ENCODE results near the gene C2.
A peak's percentile ranks its signal among the peaks of the same experiment; 100 is the strongest.

The C2 gene

GRCh38 chr6:31968791-31969711 is 41.5 kb downstream of the C2 start:
- Histone ChIP-seq H2AFZ (ENCODE audit: low read depth, low read length) (no peak overlapping the region), H3K36me3 (ENCODE audit: insufficient read depth, low read length) (peaks cover 65% of the 10 kb centered on the region), H3K4me3 (ENCODE audit: low read depth in 1 of 2, low read length in 2 of 2) (no peak overlapping the region), H3K27me3 (ENCODE audit: insufficient read depth, low read length, poor library complexity) (no peaks in the 10 kb centered on the region), H3K4me1 (ENCODE audit: insufficient read depth, low read length) (peaks cover 41% of the 10 kb centered on the region), H3K9ac (ENCODE audit: low read depth, low read length) (no peak overlapping the region), H3K9me3 (ENCODE audit: insufficient read depth, low read length, severe bottlenecking) (no peaks in the 10 kb centered on the region), H4K20me1 (ENCODE audit: insufficient read depth, low read length) (peaks cover 6% of the 10 kb centered on the region; the same call in 1 of the 2 replicates), H3K4me2 (ENCODE audit: insufficient read depth, low read length) (no peak overlapping the region), H3K27ac (ENCODE audit: low read length) (no peak overlapping the region), H3K79me2 (ENCODE audit: insufficient read depth, low read length) (peaks cover 41% of the 10 kb centered on the region)
- DNase-seq (no peak), ATAC-seq (ENCODE audit: insufficient read depth, low read depth) (no peak)
- TF ChIP-seq EZH2 (IDR thresholded peaks at IDR 0.05; ENCODE audit: borderline replicate concordance, low read depth, low read length, severe bottlenecking) (no peak), CTCF (IDR thresholded peaks at IDR 0.05; ENCODE audit: borderline replicate concordance, extremely low read depth, low read length, poor library complexity, severe bottlenecking) (no peak)

- no peak for DNase-seq
- Histone ChIP-seq H3K79me2 (ENCODE audit: insufficient read depth, low read length) (peaks cover 41% of the 10 kb centered on the region), H3K27ac (ENCODE audit: low read length) (0 out of 2 replicates have a peak overlapping the region, but pooled peaks have one; percentile 18), H3K9me3 (ENCODE audit: insufficient read depth, low read length, severe bottlenecking) (no peaks in the 10 kb centered on the region), H3K4me1 (ENCODE audit: insufficient read depth, low read length) (peaks cover 41% of the 10 kb centered on the region), H3K4me2 (ENCODE audit: insufficient read depth, low read length) (peak overlapping the region; percentile 97), H2AFZ (ENCODE audit: low read depth, low read length) (no peak overlapping the region), H3K9ac (ENCODE audit: low read depth, low read length) (peak overlapping the region; percentile 69; the same call in 1 of the 2 replicates), H3K4me3 (ENCODE audit: low read depth in 1 of 2, low read length in 2 of 2) (peak overlapping the region in 1 of 2 experiments; percentile 77; a peak in 1 of 4 replicates), H3K27me3 (ENCODE audit: insufficient read depth, low read length, poor library complexity) (no peaks in the 10 kb centered on the region), H3K36me3 (ENCODE audit: insufficient read depth, low read length) (peaks cover 57% of the 10 kb centered on the region), H4K20me1 (ENCODE audit: insufficient read depth, low read length) (peaks cover 6% of the 10 kb centered on the region; the same call in 1 of the 2 replicates)
- no peak for TF ChIP-seq EZH2 (IDR thresholded peaks at IDR 0.05; ENCODE audit: borderline replicate concordance, low read depth, low read length, severe bottlenecking)
- no peak for TF ChIP-seq CTCF (IDR thresholded peaks at IDR 0.05; ENCODE audit: borderline replicate concordance, extremely low read depth, low read length, poor library complexity, severe bottlenecking)
- ATAC-seq (ENCODE audit: insufficient read depth, low read depth) = no peak
Observed at GRCh38 chr6:31969712-31970603, 42.4 kb downstream of the C2 start.

- H3K27ac ChIP-seq (ENCODE audit: low read length) = peak overlapping the region; percentile 79
- no peaks in the 10 kb centered on the region for H3K27me3 ChIP-seq (ENCODE audit: insufficient read depth, low read length, poor library complexity)
- H3K36me3 ChIP-seq (ENCODE audit: insufficient read depth, low read length) = peaks cover 50% of the 10 kb centered on the region
- ATAC-seq (ENCODE audit: insufficient read depth, low read depth) (no peak), DNase-seq (no peak)
- H3K9me3 ChIP-seq (ENCODE audit: insufficient read depth, low read length, severe bottlenecking) = no peaks in the 10 kb centered on the region
- peaks cover 6% of the 10 kb centered on the region; the same call in 1 of the 2 replicates for H4K20me1 ChIP-seq (ENCODE audit: insufficient read depth, low read length)
- peak overlapping the region; percentile 97 for H3K4me2 ChIP-seq (ENCODE audit: insufficient read depth, low read length)
- peak overlapping the region; percentile 69 for H3K9ac ChIP-seq (ENCODE audit: low read depth, low read length)
- peaks cover 41% of the 10 kb centered on the region for H3K4me1 ChIP-seq (ENCODE audit: insufficient read depth, low read length)
- TF ChIP-seq EZH2 (IDR thresholded peaks at IDR 0.05; ENCODE audit: borderline replicate concordance, low read depth, low read length, severe bottlenecking) (no peak), CTCF (IDR thresholded peaks at IDR 0.05; ENCODE audit: borderline replicate concordance, extremely low read depth, low read length, poor library complexity, severe bottlenecking) (no peak)
- H2AFZ ChIP-seq (ENCODE audit: low read depth, low read length) = no peak overlapping the region
- H3K4me3 ChIP-seq (ENCODE audit: low read depth in 1 of 2, low read length in 2 of 2) = peak overlapping the region; percentile 58 to 77; a peak in 3 of 4 replicates
- peaks cover 41% of the 10 kb centered on the region for H3K79me2 ChIP-seq (ENCODE audit: insufficient read depth, low read length)
Observed at GRCh38 chr6:31970604-31971271, 43.2 kb downstream of the C2 start.
